Measurements from ENCODE around the gene FGFBP3.

GRCh38 chr10:91919651-91920050 lies 10.4 kb upstream of the FGFBP3 start:
- no peak for TF ChIP-seq CTCF (IDR thresholded peaks at IDR 0.05)
- TF ChIP-seq POLR2AphosphoS5 (IDR thresholded peaks at IDR 0.05) = no peak
- TF ChIP-seq EP300 (IDR thresholded peaks at IDR 0.05) = no peak
